ENCODE data around the gene RPL3. TPM values are rescaled to one million over a fixed set of nuclear protein-coding genes. Genes with fewer than 3 reads are reported as not detected.

RPL3 gene
- total RNA-seq, 4 donors from 2014 or later = 2,019 to 2,284 (median 2,183) TPM

DNA sequence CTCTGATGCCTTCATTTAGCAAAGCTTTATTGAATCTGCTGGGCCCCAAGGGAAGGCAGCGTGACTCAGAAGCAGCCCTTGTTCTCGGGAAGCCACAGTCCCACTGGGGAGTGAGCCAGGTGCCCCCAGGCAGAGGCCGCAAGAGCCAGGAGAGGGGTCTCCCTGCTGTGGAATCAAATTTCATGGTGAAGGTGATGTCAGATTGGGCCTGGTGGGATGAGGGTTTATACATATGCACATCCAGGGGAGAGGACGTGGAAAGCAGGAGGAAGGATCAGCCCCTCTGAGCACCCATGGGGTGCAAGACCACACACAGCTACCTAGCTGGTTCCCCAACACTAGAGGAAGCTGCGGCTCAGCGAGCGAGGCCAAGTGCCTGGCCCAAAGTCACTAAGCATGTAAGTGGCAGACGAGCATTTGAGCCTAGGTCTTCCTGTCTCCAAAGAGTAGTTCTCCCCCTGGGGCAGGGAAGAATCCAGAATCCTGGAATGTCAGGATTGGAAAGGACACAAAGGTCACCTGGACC is 32.3 kb upstream of the RPL3 start:
- H3K9me3 ChIP-seq = no peaks in the 10 kb centered on the region
- no peaks in the 10 kb centered on the region for H3K36me3 ChIP-seq
- no peaks in the 10 kb centered on the region for H3K27me3 ChIP-seq
- no peak for DNase-seq (ENCODE audit: extremely low spot score)
- TF ChIP-seq POLR2A (IDR thresholded peaks at IDR 0.05; ENCODE audit: low read depth) = no peak
- no peak for TF ChIP-seq CTCF (IDR thresholded peaks at IDR 0.05)
- TF ChIP-seq POLR2AphosphoS5 (IDR thresholded peaks at IDR 0.05) = no peak
- no peak for TF ChIP-seq EP300 (IDR thresholded peaks at IDR 0.05)
- H3K27ac ChIP-seq (replicated peaks in 1 of 4) = peak overlapping the region in 3 of 4 donors; percentile 82 to 84 (median 82)
- 54% methylated on average over 4 of the region's 8 CpGs for WGBS
- peaks cover 11 to 29% (median 26%) of the 10 kb centered on the region in 4 donors for H3K4me1 ChIP-seq
- intact Hi-C loops (cut with DNase I) = no loop called here
- H3K4me3 ChIP-seq = no peak overlapping the region

DNA sequence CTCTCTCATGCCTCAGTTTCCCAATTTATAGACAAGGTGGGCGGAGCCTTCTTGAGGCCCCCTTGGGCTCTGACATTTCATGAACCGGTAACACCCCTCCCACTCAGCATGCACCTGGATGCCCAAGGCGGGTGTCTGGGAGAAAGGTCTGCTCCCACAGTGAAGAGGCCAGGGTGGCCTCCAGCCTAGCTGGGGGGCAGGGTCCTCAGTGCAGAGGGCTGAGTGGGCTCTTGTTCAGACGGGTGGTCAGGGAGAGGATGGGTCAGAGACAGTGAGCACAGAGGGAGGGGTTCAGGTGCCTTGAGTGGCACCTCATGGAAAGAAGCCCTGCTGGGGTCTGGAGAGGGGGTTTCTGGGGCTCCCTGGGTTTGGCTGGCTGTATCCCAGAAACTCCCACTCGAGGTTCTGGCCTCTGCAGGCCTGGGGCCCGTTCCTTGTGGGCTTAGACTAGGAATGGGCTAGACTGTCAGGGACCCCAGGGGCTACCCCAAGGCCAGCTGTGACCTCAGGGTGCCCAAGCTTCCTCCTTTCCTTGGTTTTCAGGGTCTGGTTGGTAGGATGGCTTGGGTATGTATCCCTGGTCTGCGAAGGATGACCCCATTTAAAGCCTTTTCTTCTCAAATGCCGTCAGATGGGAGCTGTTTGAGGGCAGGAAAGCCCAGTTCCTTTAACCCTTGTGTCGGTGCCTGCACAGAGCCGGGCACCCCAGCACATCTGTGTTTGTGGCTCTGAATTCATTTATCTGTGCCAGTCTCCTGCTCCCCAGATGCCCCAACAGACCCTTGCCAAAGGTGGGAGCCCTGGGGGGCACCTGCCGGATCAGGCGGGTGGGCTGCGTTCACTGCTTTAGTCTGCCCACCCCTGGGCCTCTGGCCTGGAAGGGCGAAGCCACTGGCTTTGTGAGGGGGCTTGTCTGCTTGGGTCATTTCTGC is 31.6 kb upstream of the RPL3 start:
- peaks cover 11 to 29% (median 26%) of the 10 kb centered on the region in 4 donors for H3K4me1 ChIP-seq
- intact Hi-C loops (cut with DNase I) = no loop called here
- H3K4me3 ChIP-seq = peak overlapping the region; percentile 71 to 95 (median 82)
- DNase-seq (ENCODE audit: extremely low spot score) = no peak
- WGBS = 80% methylated on average over 4 of the region's 14 CpGs
- TF ChIP-seq EP300 (IDR thresholded peaks at IDR 0.05) (no peak), POLR2A (IDR thresholded peaks at IDR 0.05; ENCODE audit: low read depth) (no peak), POLR2AphosphoS5 (IDR thresholded peaks at IDR 0.05) (no peak), CTCF (IDR thresholded peaks at IDR 0.05) (no peak)
- H3K9me3 ChIP-seq = no peaks in the 10 kb centered on the region
- H3K27ac ChIP-seq (replicated peaks in 1 of 4) = peak overlapping the region; percentile 79 to 84 (median 82)
- no peaks in the 10 kb centered on the region for H3K27me3 ChIP-seq
- H3K36me3 ChIP-seq = no peaks in the 10 kb centered on the region

DNA sequence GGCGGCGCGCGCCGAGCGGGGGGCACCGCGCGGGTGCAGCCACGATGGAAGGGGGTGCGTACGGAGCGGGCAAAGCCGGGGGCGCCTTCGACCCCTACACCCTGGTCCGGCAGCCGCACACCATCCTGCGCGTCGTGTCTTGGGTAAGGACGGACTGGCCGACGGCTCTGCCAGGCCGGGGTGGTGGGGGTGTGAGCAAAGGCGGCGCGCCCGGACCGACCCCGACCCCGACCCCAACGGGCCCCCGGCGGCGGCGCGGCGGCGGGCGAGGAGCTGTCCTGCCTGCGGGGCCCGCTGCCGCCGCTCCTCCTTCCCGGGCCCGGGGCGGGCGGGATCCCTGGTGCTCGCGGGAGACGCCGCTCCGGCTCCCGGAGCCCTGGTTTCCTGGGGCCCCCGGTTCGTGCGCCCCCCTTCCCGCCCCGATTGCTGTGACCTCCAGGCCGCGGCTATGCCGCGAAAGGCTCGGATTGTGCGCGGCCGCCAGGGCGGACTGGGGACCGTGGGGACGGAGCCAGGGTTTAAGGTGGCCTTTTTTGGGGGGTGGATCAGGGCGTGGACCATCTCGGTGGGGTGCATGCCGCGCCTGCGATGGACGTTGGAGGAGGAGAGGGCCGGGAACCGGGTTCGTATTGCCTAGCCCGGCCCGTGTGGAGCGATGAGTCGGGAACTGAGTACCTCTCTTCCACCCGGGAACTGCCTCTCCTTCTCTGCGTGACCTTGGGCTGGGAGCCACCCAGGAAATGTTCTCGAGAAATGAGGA is 30.7 kb upstream of the RPL3 start, which contains the start of gene SYNGR1:
Gene SYNGR1, plus strand, starts transcription at position 25 of the 760 bp plus-strand sequence. Its CDS starts 20 bp downstream, at position 45.
- 0% methylated on average over 5 of the region's 87 CpGs for WGBS
- intact Hi-C loops (cut with DNase I) = loop anchor here (10.0 kb wide), 1 partner anchor 175 kb away; the partner anchor contains the start of gene ATF4
- Histone ChIP-seq H3K27ac (replicated peaks in 1 of 4) (peak within 1 kb of the TSS; percentile 79 to 84 (median 82)), H3K4me1 (peaks cover 11 to 29% (median 26%) of the 10 kb centered on the region in 4 donors), H3K27me3 (no peaks in the 10 kb centered on the region), H3K4me3 (peak within 1 kb of the TSS; percentile 71 to 95 (median 82)), H3K36me3 (no peaks in the 10 kb centered on the region), H3K9me3 (no peaks in the 10 kb centered on the region)
- peak in 1 of 2 donors; percentile 62 for TF ChIP-seq POLR2AphosphoS5 (IDR thresholded peaks at IDR 0.05)
- TF ChIP-seq CTCF (IDR thresholded peaks at IDR 0.05) = no peak
- TF ChIP-seq POLR2A (IDR thresholded peaks at IDR 0.05; ENCODE audit: low read depth) = no peak
- DNase-seq (ENCODE audit: extremely low spot score) = no peak

GRCh38 chr22:39349506-39349966 is 30.1 kb upstream of the RPL3 start:
- intact Hi-C loops (cut with DNase I) = loop anchor here (10.0 kb wide), 1 partner anchor 175 kb away; the partner anchor contains the start of gene ATF4
- H3K36me3 ChIP-seq = no peaks in the 10 kb centered on the region
- H3K27me3 ChIP-seq = no peaks in the 10 kb centered on the region
- H3K4me3 ChIP-seq = peak overlapping the region; percentile 71 to 95 (median 82)
- peaks cover 11 to 29% (median 26%) of the 10 kb centered on the region in 4 donors for H3K4me1 ChIP-seq
- peak overlapping the region; percentile 79 to 84 (median 82) for H3K27ac ChIP-seq (replicated peaks in 1 of 4)
- no peak for DNase-seq (ENCODE audit: extremely low spot score)
- TF ChIP-seq POLR2AphosphoS5 (IDR thresholded peaks at IDR 0.05) = no peak
- H3K9me3 ChIP-seq = no peaks in the 10 kb centered on the region
- WGBS = under 1% methylated on average over 17 of the region's 57 CpGs

Data from esophagus muscularis mucosa (tissue), 4 donors.